Right atrium auricular region (tissue), 2 donors: Measurements from ENCODE around the gene ENDOU. TPM values are rescaled to one million over a fixed set of nuclear protein-coding genes. Genes with fewer than 3 reads are reported as not detected.

Experiments
- DNase-seq: peaks from one replicate; pipeline ENCODE4 v3.0.0-alpha.2; 2019; ENCODE audit warnings: low spot score
- H3K27ac ChIP-seq, 2 donors: fragments of 200-600 bp; sonication (generic); 1 replicate in 1 of 2; 2 replicates in 1 of 2; pipeline ENCODE4 v1.5.1; 2016 to 2019
- H3K27me3 ChIP-seq, 2 donors: fragments of 200-600 bp; sonication (generic); one replicate each; pipeline versions ENCODE4 v1.5.1 to v1.6.0; 2017 to 2019
- H3K36me3 ChIP-seq: fragments of 200-600 bp; sonication (generic); one replicate; pipeline ENCODE4 v1.5.1; 2016
- H3K4me1 ChIP-seq, 2 donors: fragments of 200-600 bp; sonication (generic); one replicate each; pipeline versions ENCODE4 v1.5.1 to v1.6.0; 2017 to 2019
- H3K4me3 ChIP-seq, 2 donors: fragments of 200-600 bp; sonication (generic); 1 replicate in 1 of 2; 2 replicates in 1 of 2; pipeline ENCODE4 v1.5.1; 2017 to 2019; ENCODE audit warnings: mild to moderate bottlenecking in 1 of 2, moderate library complexity in 1 of 2
- H3K9me3 ChIP-seq, 2 donors: fragments of 200-600 bp; sonication (generic); one replicate each; pipeline ENCODE4 v1.5.1; 2019
- total RNA-seq, 2 donors: library from RNA; depleted of rRNA; stranded (reverse); fragments of >200 nt; gene quantifications; one replicate each; pipeline ENCODE4 v1.1.0, GENCODE V29; 2016
- TF ChIP-seq, protein P1 (sequence below), 2 donors: fragments of 200-600 bp; sonication (generic); IDR thresholded peaks; one replicate each; pipeline ENCODE4 v1.5.1; 2019; ENCODE audit warnings: antibody characterized with exemption in 2 of 2

Gene ENDOU
- total RNA-seq, 2 donors from 2014 or later, result 0.55 to 2.1 TPM

DNA sequence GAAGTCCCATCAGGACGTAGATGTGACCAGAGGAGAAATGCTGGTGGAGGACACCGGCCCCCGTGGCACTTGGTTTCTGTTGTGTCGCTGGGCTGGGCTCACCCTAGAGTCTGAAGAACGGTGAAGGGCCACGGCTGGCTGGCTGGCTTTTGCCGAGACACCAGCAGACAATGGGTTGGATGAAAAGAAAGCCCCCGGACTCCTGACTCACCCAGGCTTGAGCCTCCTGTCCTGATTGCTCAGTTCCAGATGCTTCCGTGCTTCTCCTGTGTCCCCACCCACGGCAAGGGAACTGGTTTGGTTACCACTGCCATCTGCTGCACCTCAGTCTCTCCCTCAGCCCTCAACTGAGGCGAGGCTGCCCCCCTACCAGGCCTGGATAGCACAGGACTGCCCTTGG lies 10.4 kb upstream of the ENDOU start:
- H3K27ac ChIP-seq, result peak overlapping the region; percentile 83 to 87
- H3K4me1 ChIP-seq, result peaks cover 0 to 77% of the 10 kb centered on the region in 2 donors
- H3K4me3 ChIP-seq, result no peak overlapping the region
- TF ChIP-seq, protein P1, sequence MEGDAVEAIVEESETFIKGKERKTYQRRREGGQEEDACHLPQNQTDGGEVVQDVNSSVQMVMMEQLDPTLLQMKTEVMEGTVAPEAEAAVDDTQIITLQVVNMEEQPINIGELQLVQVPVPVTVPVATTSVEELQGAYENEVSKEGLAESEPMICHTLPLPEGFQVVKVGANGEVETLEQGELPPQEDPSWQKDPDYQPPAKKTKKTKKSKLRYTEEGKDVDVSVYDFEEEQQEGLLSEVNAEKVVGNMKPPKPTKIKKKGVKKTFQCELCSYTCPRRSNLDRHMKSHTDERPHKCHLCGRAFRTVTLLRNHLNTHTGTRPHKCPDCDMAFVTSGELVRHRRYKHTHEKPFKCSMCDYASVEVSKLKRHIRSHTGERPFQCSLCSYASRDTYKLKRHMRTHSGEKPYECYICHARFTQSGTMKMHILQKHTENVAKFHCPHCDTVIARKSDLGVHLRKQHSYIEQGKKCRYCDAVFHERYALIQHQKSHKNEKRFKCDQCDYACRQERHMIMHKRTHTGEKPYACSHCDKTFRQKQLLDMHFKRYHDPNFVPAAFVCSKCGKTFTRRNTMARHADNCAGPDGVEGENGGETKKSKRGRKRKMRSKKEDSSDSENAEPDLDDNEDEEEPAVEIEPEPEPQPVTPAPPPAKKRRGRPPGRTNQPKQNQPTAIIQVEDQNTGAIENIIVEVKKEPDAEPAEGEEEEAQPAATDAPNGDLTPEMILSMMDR (IDR thresholded peaks at IDR 0.05), result no peak
- no peak for DNase-seq
- no peaks in the 10 kb centered on the region for H3K9me3 ChIP-seq
- no peaks in the 10 kb centered on the region for H3K36me3 ChIP-seq
- no peaks in the 10 kb centered on the region for H3K27me3 ChIP-seq

DNA sequence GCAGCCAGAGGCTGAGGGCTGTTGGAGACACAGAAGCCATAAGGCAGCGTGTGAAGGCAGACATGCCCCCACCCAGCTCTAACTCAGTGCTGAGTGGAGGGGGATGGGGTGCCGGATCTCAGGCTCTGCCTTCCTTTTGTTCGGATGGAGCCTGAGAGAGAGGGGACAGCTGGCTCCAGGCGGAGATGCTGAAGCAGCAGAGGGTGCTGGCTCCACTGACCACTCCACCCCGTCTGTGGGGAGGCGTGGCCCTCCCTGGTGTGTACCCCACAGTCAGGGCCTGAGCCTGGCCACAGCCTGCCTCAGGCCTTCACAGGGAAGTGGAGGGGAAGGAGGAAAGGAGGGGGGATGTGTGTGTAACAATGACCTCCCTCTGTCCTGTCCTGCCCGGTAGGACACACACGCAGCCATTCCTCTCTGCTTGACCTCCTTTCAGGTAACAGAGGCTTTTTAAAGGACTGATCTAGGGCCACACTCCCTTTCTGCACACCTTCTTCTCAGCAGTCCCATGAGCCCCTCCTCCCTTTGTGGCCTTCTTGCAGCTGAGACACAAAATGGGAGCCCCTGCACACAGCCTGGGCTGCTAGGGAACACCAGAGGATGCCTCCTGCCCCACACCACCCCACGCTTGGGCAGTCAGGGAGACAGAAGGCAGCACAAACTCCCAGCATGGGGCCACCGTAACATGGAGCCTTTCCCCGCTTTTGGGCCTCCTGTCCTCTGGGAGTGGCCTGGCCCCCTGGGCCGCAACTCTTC lies 9.6 kb upstream of the ENDOU start:
- H3K4me1 ChIP-seq, result peaks cover 0 to 77% of the 10 kb centered on the region in 2 donors
- peak overlapping the region; percentile 83 to 87 for H3K27ac ChIP-seq
- no peaks in the 10 kb centered on the region for H3K9me3 ChIP-seq
- H3K27me3 ChIP-seq, result no peaks in the 10 kb centered on the region
- DNase-seq, result no peak
- no peaks in the 10 kb centered on the region for H3K36me3 ChIP-seq
- TF ChIP-seq, protein P1 (IDR thresholded peaks at IDR 0.05), result no peak
- H3K4me3 ChIP-seq, result no peak overlapping the region

GRCh38 chr12:47733142-47733541 lies 7.9 kb upstream of the ENDOU start:
- Histone ChIP-seq H3K27me3 (no peaks in the 10 kb centered on the region), H3K4me1 (peaks cover 0 to 73% of the 10 kb centered on the region in 2 donors), H3K27ac (no peak overlapping the region), H3K9me3 (no peaks in the 10 kb centered on the region), H3K4me3 (no peak overlapping the region), H3K36me3 (no peaks in the 10 kb centered on the region)
- TF ChIP-seq, protein P1 (IDR thresholded peaks at IDR 0.05), result no peak
- DNase-seq, result no peak

DNA sequence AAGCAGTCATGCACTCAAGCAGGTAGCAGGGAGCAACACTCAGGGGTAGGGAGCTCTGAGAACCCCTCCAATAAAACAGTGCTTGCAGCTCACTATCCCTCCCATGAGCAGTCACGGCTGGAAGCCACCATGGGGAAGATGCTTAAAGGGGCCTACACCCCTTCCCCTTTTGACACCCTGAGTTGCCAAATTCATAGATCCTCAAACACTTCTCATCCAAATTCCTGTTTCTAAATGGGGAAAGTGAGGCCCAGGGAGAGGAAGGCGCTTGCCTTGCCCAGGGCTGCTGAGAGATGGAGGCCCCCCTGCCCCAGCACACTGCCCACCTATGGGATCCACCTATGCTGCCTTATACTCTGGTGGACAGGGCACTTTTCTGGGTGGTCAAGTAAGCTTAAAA lies 7.2 kb upstream of the ENDOU start:
- Histone ChIP-seq H3K27me3 (no peaks in the 10 kb centered on the region), H3K36me3 (no peaks in the 10 kb centered on the region), H3K4me3 (no peak overlapping the region), H3K27ac (no peak overlapping the region), H3K4me1 (peaks cover 0 to 67% of the 10 kb centered on the region in 2 donors), H3K9me3 (no peaks in the 10 kb centered on the region)
- TF ChIP-seq, protein P1 (IDR thresholded peaks at IDR 0.05), result no peak
- no peak for DNase-seq

GRCh38 chr12:47731723-47732122 lies 6.4 kb upstream of the ENDOU start:
- no peak for DNase-seq
- peaks cover 0 to 59% of the 10 kb centered on the region in 2 donors for H3K4me1 ChIP-seq
- TF ChIP-seq, protein P1 (IDR thresholded peaks at IDR 0.05), result no peak

DNA sequence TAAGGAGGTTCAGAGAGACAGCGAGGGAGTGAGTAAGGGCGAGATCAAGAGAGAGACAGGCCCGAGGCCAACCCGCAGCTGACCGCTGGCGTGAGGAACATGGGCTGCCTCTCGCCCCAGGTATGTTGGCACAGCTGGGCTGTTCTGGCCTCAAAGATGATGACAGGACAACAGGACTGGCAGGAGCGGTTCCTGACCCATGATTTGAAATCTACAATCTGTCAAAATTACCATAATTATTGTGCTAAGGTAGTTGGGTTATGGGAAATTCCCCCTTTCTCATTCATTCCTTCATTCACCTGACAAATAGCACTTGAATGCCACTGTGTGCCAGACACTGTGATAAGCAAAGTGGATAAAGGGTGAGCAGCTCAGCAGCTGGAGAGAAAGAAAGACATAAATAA lies 5.1 kb upstream of the ENDOU start:
- Histone ChIP-seq H3K4me1 (peaks cover 0 to 45% of the 10 kb centered on the region in 2 donors), H3K27me3 (no peaks in the 10 kb centered on the region), H3K4me3 (no peak overlapping the region), H3K27ac (peak overlapping the region; percentile 61 to 80), H3K36me3 (no peaks in the 10 kb centered on the region), H3K9me3 (no peaks in the 10 kb centered on the region)
- DNase-seq, result no peak
- TF ChIP-seq, protein P1 (IDR thresholded peaks at IDR 0.05), result no peak

More at GRCh38 chr12:47731723-47732122, 6.4 kb upstream of the ENDOU start:
- Histone ChIP-seq H3K27ac (no peak overlapping the region), H3K27me3 (no peaks in the 10 kb centered on the region), H3K36me3 (no peaks in the 10 kb centered on the region), H3K9me3 (no peaks in the 10 kb centered on the region), H3K4me3 (no peak overlapping the region)
